NCI-H446 treated with DMSO at 0.1 percent for 48 hours (cell line): ENCODE results near the gene RFX6.
"Not testable (repeated sequence)": the region's sequence is repeated elsewhere in the genome, so short reads cannot be mapped to it uniquely, and the experiment has no call there.

Experiments used
- DNase-seq: peaks from one replicate; lab custom pipeline; 2025; lab: John Stamatoyannopoulos, UW

The RFX6 gene, protein sequence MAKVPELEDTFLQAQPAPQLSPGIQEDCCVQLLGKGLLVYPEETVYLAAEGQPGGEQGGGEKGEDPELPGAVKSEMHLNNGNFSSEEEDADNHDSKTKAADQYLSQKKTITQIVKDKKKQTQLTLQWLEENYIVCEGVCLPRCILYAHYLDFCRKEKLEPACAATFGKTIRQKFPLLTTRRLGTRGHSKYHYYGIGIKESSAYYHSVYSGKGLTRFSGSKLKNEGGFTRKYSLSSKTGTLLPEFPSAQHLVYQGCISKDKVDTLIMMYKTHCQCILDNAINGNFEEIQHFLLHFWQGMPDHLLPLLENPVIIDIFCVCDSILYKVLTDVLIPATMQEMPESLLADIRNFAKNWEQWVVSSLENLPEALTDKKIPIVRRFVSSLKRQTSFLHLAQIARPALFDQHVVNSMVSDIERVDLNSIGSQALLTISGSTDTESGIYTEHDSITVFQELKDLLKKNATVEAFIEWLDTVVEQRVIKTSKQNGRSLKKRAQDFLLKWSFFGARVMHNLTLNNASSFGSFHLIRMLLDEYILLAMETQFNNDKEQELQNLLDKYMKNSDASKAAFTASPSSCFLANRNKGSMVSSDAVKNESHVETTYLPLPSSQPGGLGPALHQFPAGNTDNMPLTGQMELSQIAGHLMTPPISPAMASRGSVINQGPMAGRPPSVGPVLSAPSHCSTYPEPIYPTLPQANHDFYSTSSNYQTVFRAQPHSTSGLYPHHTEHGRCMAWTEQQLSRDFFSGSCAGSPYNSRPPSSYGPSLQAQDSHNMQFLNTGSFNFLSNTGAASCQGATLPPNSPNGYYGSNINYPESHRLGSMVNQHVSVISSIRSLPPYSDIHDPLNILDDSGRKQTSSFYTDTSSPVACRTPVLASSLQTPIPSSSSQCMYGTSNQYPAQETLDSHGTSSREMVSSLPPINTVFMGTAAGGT

DNA sequence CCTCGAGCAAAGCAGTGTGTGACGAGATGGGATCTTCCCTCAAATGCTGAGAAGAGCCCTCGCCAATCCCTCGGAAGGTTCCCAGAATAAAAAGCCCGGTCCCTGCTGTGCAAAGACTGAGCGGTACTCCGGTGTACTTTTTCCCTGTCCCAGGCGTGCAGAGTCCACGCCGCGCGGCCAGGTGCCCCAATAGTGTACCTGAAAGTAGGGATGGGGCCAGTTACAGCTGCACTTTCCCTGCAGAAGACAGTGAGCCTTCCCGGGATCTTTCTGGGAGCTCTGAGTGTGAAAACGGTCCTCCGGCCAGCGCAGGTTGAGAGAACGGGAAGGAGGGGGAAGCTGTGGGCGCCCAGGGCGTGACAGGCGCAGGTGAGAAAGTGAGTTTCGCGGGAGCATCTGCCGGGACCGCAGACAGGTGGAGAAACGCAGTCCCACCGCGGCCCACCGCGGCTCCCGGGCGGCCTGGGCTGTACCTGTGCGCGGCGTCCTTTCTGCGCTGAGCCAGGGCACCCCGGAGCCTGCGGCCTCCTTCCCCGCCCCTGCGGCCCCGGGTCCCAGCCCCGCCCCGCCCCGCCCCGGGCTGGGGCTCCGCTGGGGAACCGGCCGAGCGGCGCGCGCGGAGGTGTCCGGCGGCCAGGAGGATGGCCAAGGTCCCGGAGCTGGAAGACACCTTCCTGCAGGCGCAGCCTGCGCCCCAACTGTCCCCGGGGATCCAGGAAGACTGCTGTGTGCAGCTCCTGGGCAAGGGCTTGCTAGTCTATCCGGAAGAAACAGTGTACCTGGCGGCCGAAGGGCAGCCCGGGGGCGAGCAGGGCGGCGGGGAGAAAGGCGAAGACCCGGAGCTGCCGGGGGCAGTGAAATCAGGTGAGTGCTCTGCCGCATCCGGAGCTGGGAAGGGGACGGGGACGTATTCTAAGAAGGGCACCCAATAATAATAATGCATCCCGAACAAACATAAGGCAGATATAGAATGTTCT, at the start of gene RFX6:
Gene RFX6, plus strand, starts transcription at position 608 of the 977 bp plus-strand sequence. Its CDS starts 34 bp downstream, at position 642.
- DNase-seq: no peak

DNA sequence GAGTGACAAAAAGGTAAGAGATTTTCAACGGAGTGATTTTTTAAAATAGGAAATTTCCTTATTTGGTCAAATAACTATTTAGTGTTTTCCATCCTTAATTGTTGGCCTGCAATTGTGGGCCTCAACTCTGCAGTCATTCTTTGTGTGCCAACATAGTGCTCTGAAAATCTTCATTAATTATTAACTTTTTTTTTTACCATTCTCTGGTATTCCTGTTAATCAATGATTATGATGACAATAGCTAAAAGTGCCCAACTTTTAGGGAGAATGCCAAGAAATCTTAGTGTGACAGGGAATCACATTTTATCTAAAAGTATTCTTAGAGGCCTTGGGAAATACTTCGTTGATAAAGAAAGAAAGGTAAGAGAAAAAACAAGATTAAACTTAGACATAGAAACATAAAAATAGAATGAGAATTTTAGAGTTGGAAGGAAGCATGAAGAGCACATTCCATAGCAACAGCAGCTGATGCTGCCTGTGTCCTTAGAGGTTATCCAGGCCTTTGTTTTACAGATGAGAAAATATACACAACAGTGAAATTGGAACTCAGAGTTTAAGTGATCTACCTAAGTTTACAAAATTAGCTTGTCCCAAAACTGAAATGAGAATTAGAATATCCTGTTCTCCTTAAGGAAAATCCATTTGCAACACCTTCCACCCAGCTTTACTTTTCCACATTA, 49.3 kb upstream of the RFX6 start:
- no peak for DNase-seq

GRCh38 chr6:116828983-116829382, 48.1 kb upstream of the RFX6 start, which contains the start of gene GPRC6A:
GPRC6A (minus strand) TSS chr6:116829083; CDS start chr6:116829013, 70 bp downstream.
- no peak for DNase-seq

DNA sequence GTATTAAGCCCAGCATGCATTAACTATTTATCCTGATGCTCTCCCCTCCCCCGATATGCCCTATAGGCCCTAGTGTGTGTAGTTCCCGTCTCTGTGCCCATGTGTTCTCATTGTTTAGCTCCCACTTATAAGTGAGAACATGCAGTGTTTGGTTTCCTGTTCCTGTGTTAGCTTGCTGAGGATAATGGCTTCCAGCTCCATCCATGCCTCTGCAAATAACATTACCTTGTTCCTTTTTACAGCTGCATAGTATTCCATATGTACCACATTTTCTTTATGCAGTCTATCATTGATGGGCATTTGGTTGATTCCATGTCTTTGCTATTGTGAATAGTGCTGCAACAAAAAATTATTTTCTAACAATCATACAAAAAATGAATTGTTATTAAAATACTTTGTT, 42.5 kb upstream of the RFX6 start:
- DNase-seq: not testable (repeated sequence)

DNA sequence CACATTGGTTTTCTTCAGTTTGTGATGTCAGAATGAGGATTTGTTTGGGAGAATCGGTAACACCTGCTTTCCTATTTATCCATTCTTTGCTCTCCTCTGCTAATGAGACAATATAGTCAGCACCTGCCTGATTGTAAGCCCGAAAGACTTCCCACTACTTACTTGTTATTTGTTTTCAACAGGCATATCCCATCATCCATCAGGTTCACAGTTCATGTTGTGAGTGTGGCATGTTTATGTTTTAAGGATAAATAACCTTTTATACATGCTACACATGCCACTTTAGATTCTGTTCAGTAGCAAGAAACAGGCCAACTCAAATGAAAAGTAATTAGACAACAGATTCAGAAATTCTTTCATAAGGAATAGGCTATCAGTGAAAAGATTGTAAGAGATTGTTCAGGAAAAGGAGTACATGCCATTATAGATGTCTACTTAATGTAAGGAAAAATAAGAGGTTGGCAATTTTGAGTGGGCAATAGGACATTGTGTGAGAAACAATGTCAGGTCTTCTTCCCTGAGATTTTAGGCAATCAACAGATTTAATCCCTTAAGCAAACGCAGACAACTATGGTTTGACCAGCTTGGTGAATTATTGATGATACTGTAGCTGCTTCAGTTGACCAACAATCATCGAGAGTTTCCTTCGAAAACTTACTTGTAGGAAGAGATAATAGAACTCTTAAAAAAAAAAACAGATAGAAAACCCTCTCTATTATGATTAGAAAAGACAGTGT, 40.3 kb upstream of the RFX6 start:
- DNase-seq: no peak

DNA sequence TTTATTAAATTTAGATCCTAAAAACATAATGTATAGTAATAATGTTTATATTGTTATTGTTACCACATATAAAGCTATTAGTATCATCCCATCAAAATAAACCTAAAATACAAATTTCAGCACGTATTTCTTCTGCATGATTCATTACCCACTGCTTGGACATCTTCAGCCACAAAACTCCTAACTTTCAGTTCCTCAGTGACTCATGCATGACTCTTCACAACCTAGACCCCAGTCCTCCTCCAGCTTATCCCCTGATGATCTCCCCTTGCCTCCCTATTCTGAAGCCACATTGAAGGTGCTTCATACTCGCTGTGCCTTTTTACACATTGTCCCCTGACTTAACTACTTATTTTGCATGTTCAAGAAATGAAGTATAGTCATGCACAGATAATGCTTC, 37.0 kb upstream of the RFX6 start:
- no peak for DNase-seq

DNA sequence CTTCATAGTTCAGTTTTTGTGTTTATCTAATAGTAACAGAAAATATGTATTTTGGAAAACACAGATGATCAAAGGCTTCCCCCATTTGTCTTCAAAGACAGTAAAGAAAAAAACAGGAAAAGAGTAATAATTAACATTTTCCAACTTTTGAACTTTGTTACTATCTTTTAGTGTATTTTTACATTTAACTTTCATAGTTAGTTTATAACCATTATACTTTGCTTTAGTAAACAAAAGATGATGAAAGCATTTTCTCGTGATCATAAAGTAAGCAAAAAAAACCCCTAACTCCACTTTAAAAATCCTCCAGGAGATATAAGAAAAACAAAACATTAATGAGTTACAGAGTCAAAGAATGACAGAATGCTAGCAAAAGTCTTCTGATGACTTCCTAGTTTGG, 34.6 kb upstream of the RFX6 start:
- no peak for DNase-seq

DNA sequence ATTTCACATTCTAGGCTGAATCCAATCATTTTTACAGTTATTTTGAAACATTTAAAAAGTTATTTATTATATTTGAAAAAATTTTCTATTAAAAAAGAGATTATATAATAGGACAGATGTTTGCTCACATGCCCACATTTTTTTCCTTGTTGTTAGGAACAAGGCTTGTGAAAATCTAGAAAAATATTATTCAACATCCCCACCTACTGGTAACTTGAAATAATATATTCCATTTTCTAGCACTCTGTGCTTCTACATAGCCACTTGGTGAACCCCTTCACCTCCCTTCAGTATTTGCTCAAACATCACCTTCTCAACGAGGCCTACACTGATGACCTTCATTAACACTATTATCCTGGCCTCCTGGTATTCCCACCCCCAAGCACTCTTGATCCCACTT, 29.8 kb upstream of the RFX6 start:
- peak; percentile 10 for DNase-seq

GRCh38 chr6:116858060-116858459, 19.0 kb upstream of the RFX6 start:
- DNase-seq: no peak

- no peak for DNase-seq
These were observed 17.8 kb upstream of the RFX6 start for GRCh38 chr6:116859264-116859663.

DNA sequence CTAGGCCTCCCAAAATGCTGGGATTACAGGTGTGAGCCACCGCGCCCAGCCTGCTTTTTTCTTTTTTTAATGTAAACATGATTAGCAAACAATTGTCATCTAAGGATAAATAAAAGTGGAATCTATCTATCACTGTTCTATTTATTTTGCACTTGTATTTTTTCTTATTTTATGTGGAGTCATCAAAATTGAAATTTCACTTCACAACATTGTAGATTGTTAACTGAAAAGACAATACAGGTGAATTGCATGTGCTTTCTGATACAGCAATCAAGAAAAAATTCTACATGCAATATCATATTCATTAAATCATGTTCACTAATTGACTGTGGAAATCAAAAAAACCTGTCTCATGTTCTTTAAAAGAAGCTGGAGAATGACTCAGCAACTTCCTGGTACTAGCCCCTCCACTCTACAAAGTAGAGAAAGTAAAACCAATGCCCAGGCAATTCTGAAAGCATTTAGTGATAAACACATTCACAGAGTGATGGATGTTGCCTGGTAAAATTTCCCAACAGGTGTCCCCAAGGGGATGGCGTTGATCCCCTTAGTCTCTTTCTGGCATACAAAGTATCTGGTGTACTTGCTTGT, 10.7 kb upstream of the RFX6 start:
- no peak for DNase-seq

GRCh38 chr6:116872771-116873170, 4.3 kb upstream of the RFX6 start:
- DNase-seq: no peak

GRCh38 chr6:116876107-116876506, 935 bp upstream of the RFX6 start:
- no peak for DNase-seq

DNA sequence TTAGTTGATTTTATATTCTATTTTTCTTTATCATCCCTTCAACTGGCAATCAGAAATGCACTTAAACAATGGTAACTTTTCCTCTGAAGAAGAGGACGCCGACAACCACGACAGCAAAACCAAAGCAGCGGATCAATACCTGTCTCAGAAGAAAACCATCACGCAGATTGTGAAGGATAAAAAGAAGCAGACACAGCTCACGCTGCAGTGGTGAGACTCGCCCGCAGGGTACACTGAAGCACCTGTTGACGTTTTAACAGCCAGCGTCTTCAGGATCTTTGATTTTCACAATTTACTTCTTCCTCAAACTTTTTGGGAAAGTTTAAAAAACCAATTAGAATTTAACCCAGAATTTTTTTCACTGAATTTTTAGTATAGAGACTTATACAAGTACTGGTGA, 701 bp downstream of the RFX6 start:
- DNase-seq: no peak

- no peak for DNase-seq
These were observed 4.2 kb downstream of the RFX6 start for GRCh38 chr6:116881236-116881635.

DNA sequence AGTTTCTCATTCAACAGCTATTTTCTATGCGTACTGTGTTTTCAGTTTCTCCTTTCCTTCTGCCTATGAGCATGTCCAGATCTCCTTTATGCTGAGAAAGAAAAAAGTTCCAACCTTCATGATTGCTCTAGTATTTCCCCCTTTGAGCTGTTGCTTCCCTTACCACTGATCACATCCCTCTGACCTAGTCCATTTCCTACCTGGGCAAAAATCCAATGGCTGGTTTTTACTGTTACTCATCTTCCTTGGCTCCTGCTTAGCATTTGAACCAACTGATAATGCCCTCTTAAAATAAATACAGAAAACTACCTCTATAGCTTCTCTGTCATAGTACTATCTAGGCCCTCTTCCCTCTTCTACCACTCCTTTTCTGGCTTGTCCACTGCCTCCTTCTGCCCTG, 6.0 kb downstream of the RFX6 start:
- no peak for DNase-seq

DNA sequence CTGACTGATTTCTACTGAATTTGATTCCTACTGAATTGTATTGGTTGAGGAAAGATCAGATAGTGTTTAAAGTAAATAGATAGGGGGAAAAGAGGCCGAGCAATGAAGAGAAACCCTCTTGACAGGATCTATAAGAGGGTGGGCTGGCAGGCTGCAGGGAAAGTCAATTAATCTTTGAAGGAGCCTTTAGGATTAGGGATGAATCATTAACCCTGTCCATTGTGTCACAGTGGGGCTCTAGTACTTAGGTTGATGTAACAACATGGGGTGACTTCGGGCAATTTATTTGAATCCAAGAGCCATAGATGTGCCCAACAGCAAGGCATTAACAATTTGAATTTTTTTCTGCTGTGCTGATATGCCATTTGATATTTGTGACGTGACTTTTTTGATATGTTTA, 7.5 kb downstream of the RFX6 start:
- DNase-seq: no peak

GRCh38 chr6:116887168-116887567, 10.1 kb downstream of the RFX6 start:
- DNase-seq: no peak

DNA sequence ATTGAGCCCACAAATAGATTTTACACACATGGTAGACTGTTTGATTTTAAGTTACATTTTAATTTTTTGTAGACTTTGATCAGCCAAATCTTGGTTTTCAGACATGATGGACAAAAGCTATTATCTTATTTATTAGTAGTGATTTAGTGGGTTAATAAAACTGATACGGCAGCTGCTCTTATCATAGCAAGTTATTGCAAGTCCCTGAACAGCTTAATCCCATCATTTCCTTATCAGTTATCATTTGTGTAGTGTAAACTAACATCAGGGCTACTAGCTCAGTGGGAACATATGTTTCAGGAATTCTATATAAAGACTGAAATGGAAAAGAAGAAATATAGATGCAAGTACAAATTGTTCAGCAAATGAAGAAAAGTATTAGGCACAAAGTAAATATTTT, 10.9 kb downstream of the RFX6 start:
- DNase-seq: no peak

GRCh38 chr6:116888732-116889360, 11.8 kb downstream of the RFX6 start:
- no peak for DNase-seq
